Body of pancreas (tissue), 4 donors: ENCODE data around the gene COIL.

Experiments
- CTCF ChIP-seq, 7 experiments: fragments of 450-650 bp in 4 of 7; fragments of 200-600 bp in 3 of 7; sonication (generic) in 3 of 7; IDR thresholded peaks; one replicate each; pipeline ENCODE4 v1.5.1; 2016 to 2019; ENCODE audit warnings: antibody characterized with exemption in 7 of 7
- POLR2A ChIP-seq, 3 donors: fragments of 450-650 bp; IDR thresholded peaks; one replicate each; pipeline ENCODE4 v1.6.1; 2016; ENCODE audit warnings: antibody characterized with exemption in 3 of 3, mild to moderate bottlenecking in 2 of 3

GRCh38 chr17:56918916-56919315, 41.9 kb downstream of the COIL start:
- TF ChIP-seq CTCF (IDR thresholded peaks at IDR 0.05) (no peak), POLR2A (IDR thresholded peaks at IDR 0.05) (no peak)
